IMR-90 (cell line): ENCODE data around the gene CACUL1. TPM values are rescaled to one million over a fixed set of nuclear protein-coding genes. Genes with fewer than 3 reads are reported as not detected.

Experiments used
- ATAC-seq: fragments of 200-7000 bp; cut with Tn5 transposase; 2 replicates; pipeline ENCODE4 v1.9.1; 2020; ENCODE audit warnings: low read depth, mild to moderate bottlenecking, moderate library complexity
- BruUV-seq: library from RNA; stranded (reverse); fragments of 400-500 nt; replicated peaks from 2 replicates; lab custom pipeline; 2021; lab: Mats Ljungman, UMichigan
- CTCF ChIA-PET: fragments of 300-600 bp; formaldehyde crosslinking; extraction: SDS; loops from one replicate; lab custom pipeline; 2021; ENCODE audit warnings: antibody characterized with exemption; lab: Yijun Ruan, JAX
- POLR2A ChIA-PET: fragments of 300-600 bp; sonication (Branson Sonifier 250); formaldehyde crosslinking; loops from one replicate; lab custom pipeline; 2022; ENCODE audit warnings: antibody characterized with exemption; ENCODE audit not compliant: unreplicated experiment; lab: Charles Lee
- DNase-seq: peaks from one replicate; pipeline ENCODE4 v3.0.0; 2013
- H2AFZ ChIP-seq: replicated peaks from 2 replicates; pipeline ENCODE3; 2013; ENCODE audit warnings: low read length, mild to moderate bottlenecking; ENCODE audit not compliant: poor library complexity
- H2AK5ac ChIP-seq: 2 replicates; pipeline ENCODE4 v1.6.1; 2013; ENCODE audit warnings: low read depth, low read length, inconsistent platforms
- H2AK9ac ChIP-seq: replicated peaks from 2 replicates; pipeline ENCODE3; 2013; ENCODE audit warnings: mild to moderate bottlenecking, low read depth, low read length, moderate library complexity; ENCODE audit not compliant: poor library complexity
- H2BK120ac ChIP-seq: 2 replicates; pipeline ENCODE4 v1.6.1; 2013; ENCODE audit warnings: low read depth, low read length, inconsistent platforms
- H2BK15ac ChIP-seq: 3 replicates; pipeline ENCODE4 v1.6.1; 2013; ENCODE audit warnings: low read depth, low read length, inconsistent platforms
- H2BK20ac ChIP-seq: 2 replicates; pipeline ENCODE4 v1.6.1; 2013; ENCODE audit warnings: low read depth, mild to moderate bottlenecking, inconsistent platforms, low read length, moderate library complexity
- H2BK5ac ChIP-seq: 2 replicates; pipeline ENCODE4 v1.6.1; 2013; ENCODE audit warnings: mild to moderate bottlenecking, low read depth, low read length, inconsistent platforms; ENCODE audit not compliant: poor library complexity, severe bottlenecking
- H3K14ac ChIP-seq: replicated peaks from 2 replicates; pipeline ENCODE4 v1.6.1; 2013; ENCODE audit warnings: low read depth, low read length, inconsistent platforms
- H3K18ac ChIP-seq: 2 replicates; pipeline ENCODE4 v1.6.1; 2013; ENCODE audit warnings: low read depth, low read length, control low read depth
- H3K23ac ChIP-seq: 2 replicates; pipeline ENCODE4 v1.6.1; 2013; ENCODE audit warnings: low read depth, low read length, inconsistent platforms
- H3K27ac ChIP-seq: 2 replicates; pipeline ENCODE4 v1.5.1; 2013; ENCODE audit warnings: mild to moderate bottlenecking, control low read depth, low read length; ENCODE audit not compliant: insufficient read depth
- H3K27me3 ChIP-seq: 2 replicates; pipeline ENCODE4 v1.6.1; 2013; ENCODE audit warnings: low read length; ENCODE audit not compliant: control insufficient read depth, insufficient read depth
- H3K36me3 ChIP-seq: 2 replicates; pipeline ENCODE4 v1.6.1; 2013; ENCODE audit warnings: low read length, mixed read lengths; ENCODE audit not compliant: control insufficient read depth, insufficient read depth
- H3K4ac ChIP-seq: 2 replicates; pipeline ENCODE4 v1.6.1; 2013; ENCODE audit warnings: low read depth, low read length, inconsistent platforms
- H3K4me1 ChIP-seq: 2 replicates; pipeline ENCODE4 v1.6.1; 2013; ENCODE audit warnings: low read length, mixed read lengths; ENCODE audit not compliant: control insufficient read depth, insufficient read depth
- H3K4me2 ChIP-seq: 2 replicates; pipeline ENCODE4 v1.6.1; 2013; ENCODE audit warnings: low read depth, mild to moderate bottlenecking, control low read depth, low read length, moderate library complexity
- H3K4me3 ChIP-seq: 2 replicates; pipeline ENCODE4 v1.5.1; 2013; ENCODE audit warnings: low read depth, mild to moderate bottlenecking, control low read depth, low read length, moderate library complexity; ENCODE audit not compliant: insufficient read depth
- H3K56ac ChIP-seq: 2 replicates; pipeline ENCODE4 v1.6.1; 2013; ENCODE audit warnings: low read length, inconsistent platforms; ENCODE audit not compliant: insufficient read depth; ENCODE audit errors: extremely low read depth
- H3K79me1 ChIP-seq, 2 experiments: 2 replicates each; pipeline ENCODE4 v1.6.1; 2013; ENCODE audit warnings: low read length in 2 of 2, inconsistent platforms in 1 of 2, low read depth in 1 of 2
- H3K9ac ChIP-seq: 2 replicates; pipeline ENCODE4 v1.6.1; 2013; ENCODE audit warnings: low read depth, low read length, control low read depth
- H3K9me1 ChIP-seq: 2 replicates; pipeline ENCODE4 v1.6.1; 2013; ENCODE audit warnings: low read length, inconsistent platforms; ENCODE audit not compliant: insufficient read depth
- H3K9me3 ChIP-seq: 2 replicates; pipeline ENCODE4 v1.6.1; 2013; ENCODE audit warnings: low read length; ENCODE audit not compliant: control insufficient read depth, insufficient read depth
- H4K20me1 ChIP-seq: 2 replicates; pipeline ENCODE4 v1.6.1; 2013; ENCODE audit warnings: low read length, inconsistent platforms; ENCODE audit not compliant: insufficient read depth
- H4K5ac ChIP-seq: 2 replicates; pipeline ENCODE4 v1.6.1; 2013; ENCODE audit warnings: mild to moderate bottlenecking, low read depth, low read length, control low read depth
- H4K8ac ChIP-seq, 2 experiments: 2 replicates each; pipeline ENCODE4 v1.6.1; 2013; ENCODE audit warnings: low read depth in 2 of 2, low read length in 2 of 2, control low read depth in 1 of 2, inconsistent platforms in 1 of 2
- H4K91ac ChIP-seq: 2 replicates; pipeline ENCODE4 v1.6.1; 2013; ENCODE audit warnings: low read depth, low read length, inconsistent platforms; ENCODE audit not compliant: insufficient read depth
- ELK1 ChIP-seq: fragments of 150-350 bp; IDR thresholded peaks from 2 replicates; pipeline ENCODE4 v1.6.1; 2016; ENCODE audit warnings: low read depth, mild to moderate bottlenecking, low read length, moderate library complexity, borderline replicate concordance
- MXI1 ChIP-seq: IDR thresholded peaks from 2 replicates; pipeline ENCODE4 v1.6.1; 2012; ENCODE audit warnings: low read depth, mild to moderate bottlenecking, low read length, moderate library complexity, borderline replicate concordance
- WGBS, 2 experiments: methylation state at CpG; one replicate each; pipeline versions ENCODE4 v1.1.5 to v1.1.7; 2013; ENCODE audit warnings: missing lambda C conversion rate in 2 of 2; ENCODE audit not compliant: insufficient read length in 1 of 2; ENCODE audit errors: extremely low coverage in 2 of 2; 5-methylcytosine and 5-hydroxymethylcytosine counted together
- dilution Hi-C: fragments of 300-500 bp; cut with HindIII; formaldehyde crosslinking; loops from one replicate; pipeline ENCODE4 v1.14.3; 2018; ENCODE audit warnings: low sequenced_read_pairs; ENCODE audit not compliant: unreplicated experiment
- in situ Hi-C: fragments of 300-500 bp; cut with MboI; formaldehyde crosslinking; loops from 3 replicates; pipeline ENCODE4 v1.14.3; 2019; ENCODE audit warnings: low sequenced_read_pairs, inconsistent platforms, mixed read lengths
- intact Hi-C: fragments of 100-400 bp; cut with micrococcal nuclease; formaldehyde crosslinking; loops from 2 replicates; pipeline ENCODE4 v1.10.0; 2022
- polyA plus RNA-seq, 3 experiments: library from polyadenylated mRNA; depleted of rRNA; stranded (reverse); fragments of >200 nt; gene quantifications; 2 replicates each; pipeline ENCODE4 v1.2.3, GENCODE V29; 2012; ENCODE audit warnings: low replicate concordance in 1 of 3
- total RNA-seq: library from RNA; depleted of rRNA; stranded (reverse); fragments of >200 nt; gene quantifications from 2 replicates; pipeline ENCODE4 v1.2.3, GENCODE V29; 2012
- TF ChIP-seq, protein P1 (sequence below): fragments of 150-350 bp; IDR thresholded peaks from 2 replicates; pipeline ENCODE4 v1.6.1; 2017; ENCODE audit warnings: mild to moderate bottlenecking, antibody characterized with exemption, low read length, low read depth
- TF ChIP-seq, protein P2 (sequence below): conservative IDR thresholded peaks from 2 replicates; pipeline ENCODE4 v1.5.1; 2012; ENCODE audit warnings: mild to moderate bottlenecking, low read depth, low read length, improper control_type of control experiment

CACUL1 gene
- total and polyA plus RNA-seq, 2 of the 4 experiments (the other 2 are of a cell fraction): 5.3 to 23.5 TPM

GRCh38 chr10:118781541-118781940, 26.8 kb upstream of the CACUL1 start:
- H4K91ac ChIP-seq: no peak overlapping the region
- BruUV-seq: no TSS peak
- CTCF ChIA-PET: no interaction called here

More at GRCh38 chr10:118781541-118781940, 26.8 kb upstream of the CACUL1 start:
- ATAC-seq: no peak
- no peak overlapping the region for H3K23ac ChIP-seq
- no peak overlapping the region for H2BK120ac ChIP-seq
- no peaks in the 10 kb centered on the region for H3K36me3 ChIP-seq
- H2AFZ ChIP-seq: no peak overlapping the region
- H3K27ac ChIP-seq: no peak overlapping the region
- no peak overlapping the region for H3K4ac ChIP-seq
- H3K4me1 ChIP-seq: no peaks in the 10 kb centered on the region
- no peak overlapping the region for H3K9ac ChIP-seq
- no peak for DNase-seq
- H2BK15ac ChIP-seq: no peak overlapping the region
- H3K4me2 ChIP-seq: no peak overlapping the region
- dilution Hi-C loops: no loop called here
- no peak overlapping the region for H4K5ac ChIP-seq
- H3K56ac ChIP-seq: no peak overlapping the region
- no peaks in the 10 kb centered on the region for H3K9me3 ChIP-seq
- H4K8ac ChIP-seq: no peak overlapping the region
- H3K27me3 ChIP-seq: peaks cover 7% of the 10 kb centered on the region
- intact Hi-C loops: no loop called here
- no peaks in the 10 kb centered on the region for H3K79me1 ChIP-seq
- no peaks in the 10 kb centered on the region for H3K9me1 ChIP-seq
- in situ Hi-C loops: no loop called here
- H3K14ac ChIP-seq: no peak overlapping the region
- H2AK9ac ChIP-seq: no peak overlapping the region
- TF ChIP-seq, protein P1, sequence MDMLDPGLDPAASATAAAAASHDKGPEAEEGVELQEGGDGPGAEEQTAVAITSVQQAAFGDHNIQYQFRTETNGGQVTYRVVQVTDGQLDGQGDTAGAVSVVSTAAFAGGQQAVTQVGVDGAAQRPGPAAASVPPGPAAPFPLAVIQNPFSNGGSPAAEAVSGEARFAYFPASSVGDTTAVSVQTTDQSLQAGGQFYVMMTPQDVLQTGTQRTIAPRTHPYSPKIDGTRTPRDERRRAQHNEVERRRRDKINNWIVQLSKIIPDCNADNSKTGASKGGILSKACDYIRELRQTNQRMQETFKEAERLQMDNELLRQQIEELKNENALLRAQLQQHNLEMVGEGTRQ: no peak
- no peak for TF ChIP-seq ELK1
- no peak for TF ChIP-seq MXI1
- TF ChIP-seq, protein P2, sequence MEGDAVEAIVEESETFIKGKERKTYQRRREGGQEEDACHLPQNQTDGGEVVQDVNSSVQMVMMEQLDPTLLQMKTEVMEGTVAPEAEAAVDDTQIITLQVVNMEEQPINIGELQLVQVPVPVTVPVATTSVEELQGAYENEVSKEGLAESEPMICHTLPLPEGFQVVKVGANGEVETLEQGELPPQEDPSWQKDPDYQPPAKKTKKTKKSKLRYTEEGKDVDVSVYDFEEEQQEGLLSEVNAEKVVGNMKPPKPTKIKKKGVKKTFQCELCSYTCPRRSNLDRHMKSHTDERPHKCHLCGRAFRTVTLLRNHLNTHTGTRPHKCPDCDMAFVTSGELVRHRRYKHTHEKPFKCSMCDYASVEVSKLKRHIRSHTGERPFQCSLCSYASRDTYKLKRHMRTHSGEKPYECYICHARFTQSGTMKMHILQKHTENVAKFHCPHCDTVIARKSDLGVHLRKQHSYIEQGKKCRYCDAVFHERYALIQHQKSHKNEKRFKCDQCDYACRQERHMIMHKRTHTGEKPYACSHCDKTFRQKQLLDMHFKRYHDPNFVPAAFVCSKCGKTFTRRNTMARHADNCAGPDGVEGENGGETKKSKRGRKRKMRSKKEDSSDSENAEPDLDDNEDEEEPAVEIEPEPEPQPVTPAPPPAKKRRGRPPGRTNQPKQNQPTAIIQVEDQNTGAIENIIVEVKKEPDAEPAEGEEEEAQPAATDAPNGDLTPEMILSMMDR: no peak
- no peak overlapping the region for H2BK20ac ChIP-seq
- no peaks in the 10 kb centered on the region for H4K20me1 ChIP-seq
- POLR2A ChIA-PET: no interaction called here
- H2BK5ac ChIP-seq: no peak overlapping the region
- no peak overlapping the region for H3K4me3 ChIP-seq
- no peak overlapping the region for H3K18ac ChIP-seq
- WGBS, 2 experiments: 46% methylated on average over 2 of the region's 4 CpGs; no CpG with 5 or more reads in 1 of the 2 experiments
- H2AK5ac ChIP-seq: no peak overlapping the region
